ENCODE results near the gene SURF2.

SURF2 gene

DNA sequence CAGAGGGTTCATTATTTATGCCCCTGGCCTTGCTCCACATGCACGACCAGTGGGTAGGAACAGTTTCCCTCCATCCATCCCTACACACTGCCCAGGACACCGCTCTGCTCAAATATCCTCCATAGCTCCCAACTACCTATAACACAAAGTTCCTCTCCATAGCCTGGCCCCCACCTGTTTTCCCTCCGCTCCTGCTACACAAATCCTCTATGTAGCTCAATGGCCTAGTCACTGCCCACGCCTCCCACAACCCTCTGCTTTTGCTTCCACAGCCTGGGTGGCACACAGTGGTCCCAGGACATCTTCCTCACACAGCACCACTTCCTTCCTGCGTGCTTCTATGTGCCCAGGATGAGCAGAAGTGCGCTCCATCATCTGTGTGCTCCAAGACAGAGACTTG lies 41.0 kb downstream of the SURF2 start:
- no peak for DNase-seq (ENCODE audit: low read depth in 2 of 2)

DNA sequence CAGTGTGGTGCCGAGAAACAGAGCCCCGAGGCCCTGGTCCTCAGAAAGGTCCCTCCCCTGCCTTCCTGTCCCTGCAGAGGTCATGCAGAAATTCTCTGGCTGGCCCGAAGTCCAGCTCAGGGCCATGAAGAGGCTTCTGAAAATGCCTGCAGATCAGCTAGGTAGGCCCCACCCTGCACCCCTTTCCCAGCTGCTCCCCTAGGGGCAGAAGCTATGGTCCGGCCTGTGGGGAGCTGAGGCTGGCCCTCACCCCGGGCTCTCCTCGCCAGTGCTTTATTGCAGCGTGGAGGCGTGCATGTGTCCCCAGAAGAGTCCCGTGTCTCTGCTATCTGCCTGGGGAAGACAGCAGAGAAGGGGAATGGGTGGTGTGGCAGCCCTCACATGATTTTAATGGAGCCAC lies 41.5 kb downstream of the SURF2 start:
- DNase-seq (ENCODE audit: low read depth in 2 of 2) = no peak

DNA sequence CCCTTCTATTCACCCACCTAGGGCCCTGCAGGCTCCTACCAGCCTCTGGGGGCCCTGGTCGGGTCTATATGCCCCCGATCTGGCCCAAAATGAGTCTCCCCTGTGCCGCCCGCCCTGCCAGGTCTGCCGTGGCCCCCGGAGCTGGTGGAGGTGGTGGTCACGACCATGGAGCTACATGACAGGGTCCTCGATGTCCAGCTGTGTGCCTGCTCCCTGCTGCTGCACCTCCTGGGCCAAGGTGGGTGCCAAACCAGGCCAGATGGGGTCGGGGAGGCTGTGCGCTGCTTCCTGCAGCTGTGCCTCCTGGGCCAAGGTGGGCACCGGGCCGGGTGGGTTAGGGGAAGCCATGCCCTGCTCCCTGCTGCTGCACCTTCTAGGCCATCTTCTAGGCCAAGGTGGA lies 43.9 kb downstream of the SURF2 start:
- DNase-seq (ENCODE audit: low read depth in 2 of 2) = no peak

DNA sequence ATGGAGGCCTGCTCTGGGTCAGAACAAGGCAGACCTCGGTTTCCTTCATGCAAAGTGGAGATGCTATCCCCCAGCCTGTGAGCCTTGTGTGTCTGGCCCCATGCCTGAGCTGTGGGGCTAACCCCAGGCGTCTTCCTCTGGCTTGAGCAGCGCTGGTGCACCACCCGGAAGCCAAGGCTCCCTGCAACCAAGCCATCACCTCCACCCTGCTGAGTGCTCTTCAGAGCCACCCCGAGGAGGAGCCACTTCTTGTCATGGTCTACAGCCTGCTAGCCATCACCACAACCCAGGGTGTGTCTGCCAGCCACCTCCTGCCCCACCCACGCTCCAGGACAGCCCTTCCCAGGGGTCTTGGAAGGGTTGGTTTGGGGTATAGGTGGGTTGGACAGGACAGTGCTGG lies 45.2 kb downstream of the SURF2 start:
- DNase-seq (ENCODE audit: low read depth in 2 of 2) = no peak

DNA sequence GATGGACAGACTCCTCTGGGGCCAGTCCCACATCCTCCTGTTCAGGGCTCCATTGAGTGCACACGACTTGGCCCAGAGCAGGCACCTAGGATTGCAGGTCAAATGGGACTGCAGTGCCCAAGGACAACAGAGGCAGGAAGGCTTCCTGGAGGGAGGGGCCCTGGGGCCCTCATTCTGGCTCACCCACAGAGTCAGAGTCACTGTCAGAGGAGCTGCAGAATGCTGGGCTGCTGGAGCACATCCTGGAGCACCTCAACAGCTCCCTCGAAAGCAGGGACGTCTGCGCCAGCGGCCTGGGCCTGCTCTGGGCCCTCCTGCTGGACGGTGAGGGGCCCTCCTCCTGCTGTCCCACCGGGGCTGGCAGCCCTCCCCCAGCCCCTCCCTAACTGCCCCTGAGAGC lies 46.3 kb downstream of the SURF2 start:
- no peak for DNase-seq (ENCODE audit: low read depth in 2 of 2)

DNA sequence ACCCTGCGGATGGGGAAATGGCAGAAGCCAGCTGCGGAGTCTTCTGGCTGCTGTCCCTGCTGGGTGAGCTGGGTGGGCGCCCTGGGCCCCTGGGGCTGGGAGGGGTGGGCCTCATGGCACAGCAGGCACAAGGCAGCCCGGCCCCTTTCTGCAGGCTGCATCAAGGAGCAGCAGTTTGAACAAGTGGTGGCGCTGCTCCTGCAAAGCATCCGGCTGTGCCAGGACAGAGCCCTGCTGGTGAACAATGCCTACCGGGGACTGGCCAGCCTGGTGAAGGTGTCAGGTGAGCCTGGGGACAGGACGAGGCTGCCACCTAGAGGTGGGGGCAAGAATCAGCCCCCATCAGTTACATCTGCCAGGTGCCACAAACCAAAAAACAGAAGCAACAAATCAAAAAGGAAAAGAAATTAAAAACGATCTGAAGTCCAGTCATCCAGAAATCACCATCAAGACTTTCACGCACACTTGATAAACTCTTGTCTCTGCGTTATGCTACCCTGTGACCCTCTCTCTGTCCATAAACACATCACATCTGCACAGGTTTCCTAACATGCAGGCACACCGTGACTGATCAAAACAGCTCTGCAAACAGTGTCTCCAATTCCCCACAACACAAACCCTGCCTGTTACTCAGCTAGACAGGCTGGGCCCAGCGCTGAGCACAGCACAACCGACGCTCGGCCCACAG lies 47.6 kb downstream of the SURF2 start:
- DNase-seq (ENCODE audit: low read depth in 2 of 2) = peak in 1 of 2 donors; percentile 28

DNA sequence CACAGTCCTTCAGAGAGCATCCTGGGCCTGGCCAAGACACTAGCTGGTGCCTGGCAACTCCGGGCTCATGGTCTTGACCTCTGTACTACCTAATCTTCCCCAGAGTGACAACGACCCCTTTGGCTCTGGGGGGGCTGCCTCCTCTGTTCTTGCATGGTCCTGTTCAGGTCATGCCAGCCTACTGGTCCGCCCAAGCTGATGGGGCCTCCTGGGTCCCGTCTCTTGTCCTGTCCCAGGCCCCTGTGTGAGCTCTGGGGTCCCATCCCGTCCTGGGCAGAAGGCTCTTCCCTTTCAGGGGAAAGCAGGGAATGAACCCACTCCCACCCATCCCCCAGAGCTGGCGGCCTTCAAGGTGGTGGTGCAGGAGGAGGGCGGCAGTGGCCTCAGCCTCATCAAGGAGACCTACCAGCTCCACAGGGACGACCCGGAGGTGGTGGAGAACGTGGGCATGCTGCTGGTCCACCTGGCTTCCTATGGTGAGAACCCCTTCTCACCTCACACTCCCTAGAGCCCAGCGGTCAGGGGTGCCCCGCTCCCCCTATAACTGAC lies 48.2 kb downstream of the SURF2 start:
- no peak for DNase-seq (ENCODE audit: low read depth in 2 of 2)

DNA sequence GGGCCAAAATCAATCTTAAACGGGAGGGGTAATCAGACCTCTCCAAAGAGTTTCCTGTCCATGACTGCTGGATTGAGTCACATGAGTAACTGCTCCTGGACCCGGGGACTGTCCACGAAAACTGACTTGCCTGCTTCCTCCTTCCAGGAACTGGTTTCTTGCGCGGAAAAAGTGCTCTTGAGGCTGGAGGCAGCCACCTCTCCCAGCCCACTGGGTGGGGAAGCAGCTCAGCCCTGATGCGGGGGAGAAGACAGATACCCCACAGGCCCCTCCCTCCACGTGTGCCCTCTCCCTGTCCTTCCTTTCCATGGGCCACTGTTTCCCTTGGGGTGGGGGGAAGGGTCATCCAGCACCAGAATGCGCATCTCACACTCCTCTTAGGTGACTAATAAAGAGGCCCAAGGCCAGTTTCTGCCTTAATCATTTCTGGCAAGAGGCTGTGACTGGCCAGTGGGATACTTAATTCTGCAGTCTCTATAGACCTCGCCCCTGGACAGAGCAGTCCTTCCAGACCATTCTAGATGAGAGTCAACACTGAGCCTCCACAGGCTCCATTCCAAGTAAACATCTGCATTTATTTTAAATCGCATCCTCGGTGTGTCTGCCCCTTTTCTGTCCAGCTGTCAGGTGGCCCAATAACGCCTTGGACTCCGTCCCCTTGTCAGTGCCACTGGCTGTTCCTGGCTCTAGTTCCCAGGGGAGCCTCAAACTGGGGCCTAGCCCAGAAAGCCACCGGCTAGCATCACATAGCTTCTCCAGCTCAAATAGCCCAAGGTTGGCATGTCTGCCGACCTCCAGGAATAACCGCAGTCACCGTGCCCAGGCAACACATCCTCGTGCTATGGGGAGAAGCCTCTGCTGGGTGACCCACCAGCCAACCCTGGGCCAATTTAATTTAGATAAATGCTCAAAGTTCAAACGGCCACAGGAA lies 49.4 kb downstream of the SURF2 start:
- DNase-seq (ENCODE audit: low read depth in 2 of 2) = no peak

DNA sequence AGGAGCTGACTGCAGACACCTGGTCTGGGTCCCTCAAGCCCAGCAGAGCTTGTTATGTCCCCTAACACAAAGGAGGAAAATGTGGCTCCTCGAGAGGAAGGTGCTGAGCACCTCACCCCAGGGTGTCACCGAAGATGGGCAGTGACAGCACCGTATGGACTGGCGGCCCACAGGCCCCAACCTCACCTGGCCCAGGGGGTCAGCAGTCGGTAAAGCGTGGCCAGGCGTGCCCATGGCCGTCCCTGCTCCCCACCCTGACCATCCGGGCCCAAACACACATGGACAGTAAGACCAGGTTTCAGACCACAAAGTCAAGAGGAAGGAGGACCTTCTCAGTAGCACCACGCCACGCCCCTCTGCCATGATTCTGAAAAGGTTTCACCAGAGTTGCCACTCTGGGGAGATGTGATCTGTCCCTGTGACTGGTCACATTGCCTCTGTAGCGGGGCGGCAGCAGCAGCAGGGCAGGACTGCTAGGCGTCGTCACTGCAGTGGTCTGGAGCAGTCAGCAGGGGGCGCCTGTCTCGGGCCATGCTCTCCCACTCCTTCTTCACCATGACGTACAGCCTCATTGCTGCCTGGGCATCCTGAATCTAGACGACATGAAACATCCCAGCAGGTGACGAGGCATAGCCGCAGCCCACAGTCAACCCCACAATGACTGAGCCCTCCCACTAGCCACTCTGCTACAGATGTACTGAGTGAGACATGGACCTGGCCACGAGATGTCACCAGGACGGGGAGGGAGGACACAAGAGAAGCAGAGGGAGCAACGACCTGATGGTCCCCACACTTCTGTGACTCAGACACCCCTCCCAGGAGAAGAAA lies 50.3 kb downstream of the SURF2 start:
- peak; percentile 78 to 82 for DNase-seq (ENCODE audit: low read depth in 2 of 2)

DNA sequence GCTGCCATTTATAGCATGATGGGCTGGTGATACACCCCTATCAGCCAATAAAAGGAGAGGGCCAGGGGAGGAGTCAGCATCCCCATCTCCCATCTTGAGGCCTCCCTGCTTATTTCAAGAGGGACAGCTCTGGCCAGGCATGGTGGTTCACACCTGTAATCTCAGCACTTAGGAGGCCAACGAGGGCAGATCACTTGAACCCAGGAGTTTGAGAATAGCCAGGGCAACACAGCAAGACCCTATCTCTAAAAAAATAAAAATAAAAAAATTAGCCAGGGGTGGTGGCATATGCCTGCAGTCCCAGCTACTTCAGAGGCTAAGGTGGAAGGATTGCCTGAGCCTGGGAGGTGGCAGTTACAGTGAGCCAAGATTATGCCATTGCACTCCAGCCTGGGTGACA lies 51.7 kb downstream of the SURF2 start:
- no peak for DNase-seq (ENCODE audit: low read depth in 2 of 2)

All from stimulated activated CD8-positive, alpha-beta memory T cell treated with anti-CD3 and anti-CD28 coated beads, Interleukin-15, amount 100 ng/mL, for 48 hours (primary cell).